Activated T-helper 2 cell treated with anti-CD3 and anti-CD28 coated beads, Interferon-gamma antibody, Interleukin-2, Interleukin-4, amounts not matched to agents 10 μg/mL and 5 μg/mL and 100 μg/mL, durations not matched to agents 14 hours and 24 hours and 36 hours (primary cell): Measurements from ENCODE around the gene TMEM225B. TPM values are rescaled to one million over a fixed set of nuclear protein-coding genes. Genes with fewer than 3 reads are reported as not detected.
"Not testable (repeated sequence)": the region's sequence is repeated elsewhere in the genome, so short reads cannot be mapped to it uniquely, and the experiment has no call there.

ENCODE experiments used
- DNase-seq: peaks from one replicate; pipeline ENCODE4 v3.0.0; 2021; ENCODE audit warnings: low spot score
- H3K27ac Mint-ChIP-seq: one replicate; pipeline ENCODE4 v1.8.0; 2021; ENCODE audit warnings: mixed read lengths
- H3K27me3 Mint-ChIP-seq: one replicate; pipeline ENCODE4 v1.8.0; 2021; ENCODE audit warnings: low read depth, mixed read lengths
- H3K36me3 Mint-ChIP-seq: one replicate; pipeline ENCODE4 v1.8.0; 2021; ENCODE audit warnings: low read depth, mixed read lengths
- H3K4me1 Mint-ChIP-seq: one replicate; pipeline ENCODE4 v1.8.0; 2021; ENCODE audit warnings: low read depth, mixed read lengths
- H3K4me3 Mint-ChIP-seq: one replicate; pipeline ENCODE4 v1.8.0; 2021; ENCODE audit warnings: low read depth, mild to moderate bottlenecking, moderate library complexity, mixed read lengths
- H3K9me3 Mint-ChIP-seq: one replicate; pipeline ENCODE4 v1.8.0; 2021; ENCODE audit warnings: mixed read lengths
- intact Hi-C: fragments of 100-400 bp; cut with micrococcal nuclease; formaldehyde crosslinking; loops from one replicate; pipeline ENCODE4 v1.15.1; 2023
- total RNA-seq: library from RNA; stranded (reverse); gene quantifications from 2 replicates; pipeline ENCODE4 v1.2.3, GENCODE V29; 2022

TMEM225B gene
- total RNA-seq = 1.3 and 1.9 TPM in 2 replicates

GRCh38 chr7:99597762-99598501 lies at the start of gene TMEM225B:
Gene TMEM225B, plus strand, starts transcription at chr7:99598267. Its CDS starts 6,122 bp downstream, at chr7:99604389.
- Mint-ChIP-seq H3K9me3 (no peaks in the 10 kb centered on the region), H3K4me1 (peaks cover 2% of the 10 kb centered on the region), H3K27me3 (no peaks in the 10 kb centered on the region), H3K36me3 (no peaks in the 10 kb centered on the region), H3K27ac (no peak within 1 kb of the TSS), H3K4me3 (no peak within 1 kb of the TSS)
- intact Hi-C loops = no loop called here
- DNase-seq = peak; percentile 39

DNA sequence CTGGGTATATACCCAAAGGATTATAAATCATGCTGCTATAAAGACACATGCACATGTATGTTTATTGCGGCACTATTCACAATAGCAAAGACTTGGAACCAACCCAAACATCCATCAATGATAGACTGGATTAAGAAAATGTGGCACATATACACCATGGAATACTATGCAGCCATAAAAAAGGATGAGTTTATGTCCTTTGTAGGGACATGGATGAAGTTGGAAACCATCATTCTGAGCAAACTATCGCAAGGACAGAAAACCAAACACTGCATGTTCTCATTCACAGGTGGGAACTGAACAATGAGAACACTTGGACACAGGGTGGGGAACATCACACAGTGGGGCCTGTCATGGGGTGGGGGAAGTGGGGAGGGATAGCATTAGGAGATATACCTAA lies 48.5 kb upstream of the TMEM225B start:
- H3K27ac Mint-ChIP-seq, H3K4me3 Mint-ChIP-seq: not testable (repeated sequence)
- H3K9me3 Mint-ChIP-seq = peaks cover 26% of the 10 kb centered on the region

DNA sequence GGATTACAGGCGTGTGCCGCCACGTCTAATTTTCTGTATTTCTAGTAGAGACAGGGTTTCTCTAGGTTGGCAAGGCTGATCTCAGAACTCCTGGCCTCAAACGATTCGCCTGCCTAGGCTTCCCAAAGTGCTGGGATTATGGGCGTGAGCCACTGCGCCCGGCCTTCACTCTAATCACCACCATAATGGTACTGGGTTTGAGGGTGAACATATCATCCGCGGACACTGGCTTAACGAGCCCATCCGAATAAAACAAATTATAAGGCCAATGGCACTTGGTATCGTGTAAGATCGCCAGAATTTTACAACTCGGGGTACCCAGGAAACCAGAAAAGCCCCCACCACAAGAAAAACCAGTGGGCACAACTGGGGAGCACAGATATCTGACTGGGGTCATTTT lies 46.7 kb upstream of the TMEM225B start:
- H3K27ac Mint-ChIP-seq = peak overlapping the region; percentile 87
- peak overlapping the region; percentile 90 for H3K4me3 Mint-ChIP-seq
- intact Hi-C loops = no loop called here
- no peaks in the 10 kb centered on the region for H3K27me3 Mint-ChIP-seq
- H3K4me1 Mint-ChIP-seq = peaks cover 18% of the 10 kb centered on the region
- peaks cover 66% of the 10 kb centered on the region for H3K36me3 Mint-ChIP-seq
- no peak for DNase-seq
- peaks cover 22% of the 10 kb centered on the region for H3K9me3 Mint-ChIP-seq

More for the DNA sequence above, 48.5 kb upstream of the TMEM225B start:
- H3K27me3 Mint-ChIP-seq, DNase-seq, intact Hi-C loops: not testable (repeated sequence)
- peaks cover 55% of the 10 kb centered on the region for H3K36me3 Mint-ChIP-seq
- peaks cover 15% of the 10 kb centered on the region for H3K4me1 Mint-ChIP-seq

GRCh38 chr7:99551767-99552463 lies 46.2 kb upstream of the TMEM225B start, which contains the start of gene FAM200A:
Gene FAM200A, minus strand, starts transcription at chr7:99552114. Its CDS starts 3,707 bp downstream, at chr7:99548407.
- Mint-ChIP-seq H3K9me3 (peaks cover 16% of the 10 kb centered on the region), H3K27ac (peak within 1 kb of the TSS; percentile 87), H3K4me1 (peaks cover 19% of the 10 kb centered on the region), H3K27me3 (no peaks in the 10 kb centered on the region), H3K4me3 (peak within 1 kb of the TSS; percentile 90), H3K36me3 (peaks cover 64% of the 10 kb centered on the region)
- DNase-seq = peak; percentile 75
- intact Hi-C loops = loop anchor here (1.0 kb wide), 2 partner anchors 52 to 79 kb away; partner anchors contain the start of gene ZNF394

- no peak for DNase-seq
- intact Hi-C loops = no loop called here
- peaks cover 63% of the 10 kb centered on the region for H3K36me3 Mint-ChIP-seq
- peaks cover 25% of the 10 kb centered on the region for H3K4me1 Mint-ChIP-seq
- peak overlapping the region; percentile 64 for H3K4me3 Mint-ChIP-seq
- H3K9me3 Mint-ChIP-seq = peaks cover 11% of the 10 kb centered on the region
- no peak overlapping the region for H3K27ac Mint-ChIP-seq
- H3K27me3 Mint-ChIP-seq = no peaks in the 10 kb centered on the region
Observed at GRCh38 chr7:99553039-99553438, 45.0 kb upstream of the TMEM225B start.

DNA sequence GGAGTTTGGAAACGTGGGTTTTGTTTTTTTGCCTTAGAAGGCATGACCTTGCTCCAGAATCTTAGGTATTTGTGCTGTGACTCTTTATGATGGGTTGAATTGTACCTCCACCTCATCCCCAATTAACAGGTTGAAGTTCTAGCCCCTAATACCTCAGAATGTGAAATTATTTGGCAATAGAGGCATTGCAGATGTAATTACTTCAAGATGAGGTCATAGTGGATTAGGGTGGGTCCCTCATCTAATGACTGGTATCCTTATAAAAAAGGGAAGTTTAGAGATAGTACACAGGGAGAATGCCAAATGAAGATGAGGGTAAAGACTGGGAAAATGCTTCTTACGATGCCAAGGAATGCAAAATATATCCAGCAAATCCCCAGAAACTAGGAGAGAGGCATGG lies 43.1 kb upstream of the TMEM225B start:
- DNase-seq = no peak
- H3K4me1 Mint-ChIP-seq = peaks cover 23% of the 10 kb centered on the region
- no peak overlapping the region for H3K27ac Mint-ChIP-seq
- H3K27me3 Mint-ChIP-seq = no peaks in the 10 kb centered on the region
- intact Hi-C loops = no loop called here
- H3K36me3 Mint-ChIP-seq = peaks cover 51% of the 10 kb centered on the region
- no peaks in the 10 kb centered on the region for H3K9me3 Mint-ChIP-seq
- H3K4me3 Mint-ChIP-seq = no peak overlapping the region

GRCh38 chr7:99557196-99557607 lies 40.9 kb upstream of the TMEM225B start:
- H3K9me3 Mint-ChIP-seq = no peaks in the 10 kb centered on the region
- H3K4me1 Mint-ChIP-seq = peaks cover 36% of the 10 kb centered on the region
- peak overlapping the region; percentile 70 for H3K27ac Mint-ChIP-seq
- intact Hi-C loops = no loop called here
- peaks cover 65% of the 10 kb centered on the region for H3K36me3 Mint-ChIP-seq
- no peak for DNase-seq
- peak overlapping the region; percentile 100 for H3K4me3 Mint-ChIP-seq
- no peaks in the 10 kb centered on the region for H3K27me3 Mint-ChIP-seq

DNA sequence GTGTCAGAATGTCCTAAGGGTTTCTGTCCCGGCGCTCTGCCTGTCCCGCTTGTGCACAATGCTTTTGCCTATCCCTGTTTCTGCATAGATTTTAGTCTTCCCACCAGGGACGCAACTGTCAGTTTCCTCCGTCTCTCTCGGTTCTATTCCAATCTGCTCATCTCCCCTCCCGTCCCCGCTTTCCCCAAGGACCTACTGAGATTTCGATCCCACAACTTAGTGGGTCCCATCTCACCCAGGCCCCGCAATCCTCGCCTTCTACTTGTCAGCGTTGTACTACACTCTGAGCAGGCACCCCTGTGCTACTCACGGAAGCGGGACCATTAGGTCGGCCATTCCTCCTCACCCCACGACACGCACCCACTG lies 40.1 kb upstream of the TMEM225B start:
- Mint-ChIP-seq H3K9me3 (no peaks in the 10 kb centered on the region), H3K4me3 (peak overlapping the region; percentile 100), H3K4me1 (peaks cover 39% of the 10 kb centered on the region), H3K27ac (peak overlapping the region; percentile 98), H3K27me3 (no peaks in the 10 kb centered on the region), H3K36me3 (peaks cover 73% of the 10 kb centered on the region)
- intact Hi-C loops = loop anchor here (2.0 kb wide), 1 partner anchor 59 kb away; the partner anchor contains the start of gene ZSCAN25
- no peak for DNase-seq

- intact Hi-C loops = loop anchor here (2.0 kb wide), 1 partner anchor 58 kb away; the partner anchor contains the start of gene ZSCAN25
- peak within 1 kb of the TSS; percentile 100 for H3K4me3 Mint-ChIP-seq
- no peaks in the 10 kb centered on the region for H3K9me3 Mint-ChIP-seq
- peaks cover 71% of the 10 kb centered on the region for H3K36me3 Mint-ChIP-seq
- H3K27me3 Mint-ChIP-seq = no peaks in the 10 kb centered on the region
- H3K4me1 Mint-ChIP-seq = peaks cover 37% of the 10 kb centered on the region
- peak within 1 kb of the TSS; percentile 98 for H3K27ac Mint-ChIP-seq
- DNase-seq = peak; percentile 87
Observed at GRCh38 chr7:99558306-99559174, 39.5 kb upstream of the TMEM225B start, which contains the start of gene ZNF655. Gene ZNF655, plus strand, starts transcription at chr7:99558642. Its CDS starts 1,918 bp downstream, at chr7:99560560.

GRCh38 chr7:99559175-99559915 lies 38.7 kb upstream of the TMEM225B start:
- peaks cover 74% of the 10 kb centered on the region for H3K36me3 Mint-ChIP-seq
- no peaks in the 10 kb centered on the region for H3K27me3 Mint-ChIP-seq
- no peaks in the 10 kb centered on the region for H3K9me3 Mint-ChIP-seq
- peak overlapping the region; percentile 100 for H3K4me3 Mint-ChIP-seq
- H3K4me1 Mint-ChIP-seq = peaks cover 44% of the 10 kb centered on the region
- intact Hi-C loops = loop anchor here (2.0 kb wide), 1 partner anchor 57 kb away; the partner anchor contains the start of gene ZSCAN25
- peak overlapping the region; percentile 98 for H3K27ac Mint-ChIP-seq
- no peak for DNase-seq

DNA sequence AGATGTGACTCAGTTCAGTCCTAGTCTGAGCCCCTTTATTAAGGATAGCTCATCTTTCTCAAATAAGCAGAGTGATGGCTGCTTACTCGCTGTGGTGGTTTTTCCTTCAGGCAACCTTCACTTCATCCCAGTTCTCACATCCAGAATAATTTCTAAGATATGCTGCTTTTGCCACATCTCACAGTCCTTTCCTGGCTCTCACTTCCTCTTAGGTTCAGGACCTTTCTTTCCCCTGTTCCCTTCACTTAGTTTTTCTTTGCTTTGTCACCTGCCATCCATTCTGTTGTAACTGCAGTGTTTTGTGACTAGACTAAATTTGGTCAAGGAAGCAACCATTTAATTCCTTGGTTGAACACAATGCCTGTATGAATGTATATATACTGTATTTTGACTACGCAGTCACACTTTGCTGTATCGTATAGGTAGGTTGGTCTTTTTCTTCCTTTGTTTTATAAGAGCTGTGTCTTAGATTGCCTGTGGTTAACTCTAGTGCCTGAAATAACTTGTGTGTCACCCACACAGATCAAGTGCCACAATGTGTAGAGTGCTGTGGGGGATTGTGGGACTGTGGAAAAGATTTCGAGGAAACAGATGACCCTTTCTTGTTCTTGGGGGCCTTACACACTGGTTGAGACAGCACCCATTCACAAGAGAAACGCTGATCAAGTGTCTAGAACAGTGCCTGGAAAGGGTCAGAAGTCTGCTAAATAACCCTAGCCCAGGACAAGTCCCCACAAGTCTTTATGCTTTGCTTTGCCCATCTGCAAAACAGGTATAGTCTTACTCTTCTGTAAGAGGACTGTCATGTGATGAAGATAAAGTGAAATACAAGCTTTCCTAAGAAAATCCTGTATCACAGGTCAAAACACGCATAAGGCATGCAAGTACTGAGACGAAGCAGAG lies 37.0 kb upstream of the TMEM225B start:
- H3K4me3 Mint-ChIP-seq = peak overlapping the region; percentile 64
- DNase-seq = no peak
- H3K27ac Mint-ChIP-seq = peak overlapping the region; percentile 72
- intact Hi-C loops = no loop called here
- H3K36me3 Mint-ChIP-seq = peaks cover 73% of the 10 kb centered on the region
- H3K9me3 Mint-ChIP-seq = no peaks in the 10 kb centered on the region
- H3K4me1 Mint-ChIP-seq = peaks cover 42% of the 10 kb centered on the region
- H3K27me3 Mint-ChIP-seq = no peaks in the 10 kb centered on the region
